ENCODE data around the gene CUL3. TPM values are rescaled to one million over a fixed set of nuclear protein-coding genes. Genes with fewer than 3 reads are reported as not detected.

The CUL3 gene
- total and polyA plus RNA-seq, 2 experiments from 2014 or later = 86.0 to 125 TPM

GRCh38 chr2:224601923-224602322 is 16.8 kb upstream of the CUL3 start:
- no peak overlapping the region for H3K4me3 Mint-ChIP-seq
- H3K36me3 Mint-ChIP-seq (ENCODE audit: low read depth) = no peaks in the 10 kb centered on the region
- Histone ChIP-seq H4K20me1 (replicated peaks; ENCODE audit: insufficient read depth) (no peaks in the 10 kb centered on the region), H3K4me3 (no peak overlapping the region), H2AFZ (no peak overlapping the region), H3K9me2 (ENCODE audit: insufficient read depth) (no peaks in the 10 kb centered on the region), H3K4me1 (ENCODE audit: insufficient read depth) (no peaks in the 10 kb centered on the region), H3K27me3 (ENCODE audit: insufficient read depth) (no peaks in the 10 kb centered on the region), H3K79me2 (replicated peaks; ENCODE audit: insufficient read depth) (no peaks in the 10 kb centered on the region), H3F3A (replicated peaks; ENCODE audit: low read depth) (no peaks in the 10 kb centered on the region), H3K27ac (ENCODE audit: low read depth) (no peak overlapping the region), H3K4me2 (no peak overlapping the region), H3K36me3 (ENCODE audit: insufficient read depth) (no peaks in the 10 kb centered on the region)
- peaks cover 2% of the 10 kb centered on the region for H3K27me3 Mint-ChIP-seq (ENCODE audit: insufficient read depth, low read depth, poor library complexity)
- H3K9me3 Mint-ChIP-seq = no peaks in the 10 kb centered on the region; the same call in 2 of the 3 replicates
- no peak overlapping the region for H3K27ac Mint-ChIP-seq
- TF ChIP-seq NANOG (IDR thresholded peaks at IDR 0.05; ENCODE audit: borderline replicate concordance) (no peak), POLR2AphosphoS5 (IDR thresholded peaks at IDR 0.05; ENCODE audit: low read depth) (no peak), CTCF (conservative IDR thresholded peaks at IDR 0.05; ENCODE audit: low read depth in 2 of 2) (no peak), CREB1 (CRISPR knock-in tag; IDR thresholded peaks at IDR 0.05; ENCODE audit: low read depth) (no peak), JUNB (IDR thresholded peaks at IDR 0.05; ENCODE audit: unreplicated experiment) (no peak), STAT1 (IDR thresholded peaks at IDR 0.05; ENCODE audit: unreplicated experiment) (no peak), ZNF331 (CRISPR knock-in tag; IDR thresholded peaks at IDR 0.05; ENCODE audit: low read depth) (no peak), REST (IDR thresholded peaks at IDR 0.05; ENCODE audit: unreplicated experiment) (no peak), EZH2phosphoT487 (IDR thresholded peaks at IDR 0.05; ENCODE audit: unreplicated experiment) (no peak), EZH2 (IDR thresholded peaks at IDR 0.05; ENCODE audit: low read depth, unreplicated experiment) (no peak)
- TF ChIP-seq, protein P1, sequence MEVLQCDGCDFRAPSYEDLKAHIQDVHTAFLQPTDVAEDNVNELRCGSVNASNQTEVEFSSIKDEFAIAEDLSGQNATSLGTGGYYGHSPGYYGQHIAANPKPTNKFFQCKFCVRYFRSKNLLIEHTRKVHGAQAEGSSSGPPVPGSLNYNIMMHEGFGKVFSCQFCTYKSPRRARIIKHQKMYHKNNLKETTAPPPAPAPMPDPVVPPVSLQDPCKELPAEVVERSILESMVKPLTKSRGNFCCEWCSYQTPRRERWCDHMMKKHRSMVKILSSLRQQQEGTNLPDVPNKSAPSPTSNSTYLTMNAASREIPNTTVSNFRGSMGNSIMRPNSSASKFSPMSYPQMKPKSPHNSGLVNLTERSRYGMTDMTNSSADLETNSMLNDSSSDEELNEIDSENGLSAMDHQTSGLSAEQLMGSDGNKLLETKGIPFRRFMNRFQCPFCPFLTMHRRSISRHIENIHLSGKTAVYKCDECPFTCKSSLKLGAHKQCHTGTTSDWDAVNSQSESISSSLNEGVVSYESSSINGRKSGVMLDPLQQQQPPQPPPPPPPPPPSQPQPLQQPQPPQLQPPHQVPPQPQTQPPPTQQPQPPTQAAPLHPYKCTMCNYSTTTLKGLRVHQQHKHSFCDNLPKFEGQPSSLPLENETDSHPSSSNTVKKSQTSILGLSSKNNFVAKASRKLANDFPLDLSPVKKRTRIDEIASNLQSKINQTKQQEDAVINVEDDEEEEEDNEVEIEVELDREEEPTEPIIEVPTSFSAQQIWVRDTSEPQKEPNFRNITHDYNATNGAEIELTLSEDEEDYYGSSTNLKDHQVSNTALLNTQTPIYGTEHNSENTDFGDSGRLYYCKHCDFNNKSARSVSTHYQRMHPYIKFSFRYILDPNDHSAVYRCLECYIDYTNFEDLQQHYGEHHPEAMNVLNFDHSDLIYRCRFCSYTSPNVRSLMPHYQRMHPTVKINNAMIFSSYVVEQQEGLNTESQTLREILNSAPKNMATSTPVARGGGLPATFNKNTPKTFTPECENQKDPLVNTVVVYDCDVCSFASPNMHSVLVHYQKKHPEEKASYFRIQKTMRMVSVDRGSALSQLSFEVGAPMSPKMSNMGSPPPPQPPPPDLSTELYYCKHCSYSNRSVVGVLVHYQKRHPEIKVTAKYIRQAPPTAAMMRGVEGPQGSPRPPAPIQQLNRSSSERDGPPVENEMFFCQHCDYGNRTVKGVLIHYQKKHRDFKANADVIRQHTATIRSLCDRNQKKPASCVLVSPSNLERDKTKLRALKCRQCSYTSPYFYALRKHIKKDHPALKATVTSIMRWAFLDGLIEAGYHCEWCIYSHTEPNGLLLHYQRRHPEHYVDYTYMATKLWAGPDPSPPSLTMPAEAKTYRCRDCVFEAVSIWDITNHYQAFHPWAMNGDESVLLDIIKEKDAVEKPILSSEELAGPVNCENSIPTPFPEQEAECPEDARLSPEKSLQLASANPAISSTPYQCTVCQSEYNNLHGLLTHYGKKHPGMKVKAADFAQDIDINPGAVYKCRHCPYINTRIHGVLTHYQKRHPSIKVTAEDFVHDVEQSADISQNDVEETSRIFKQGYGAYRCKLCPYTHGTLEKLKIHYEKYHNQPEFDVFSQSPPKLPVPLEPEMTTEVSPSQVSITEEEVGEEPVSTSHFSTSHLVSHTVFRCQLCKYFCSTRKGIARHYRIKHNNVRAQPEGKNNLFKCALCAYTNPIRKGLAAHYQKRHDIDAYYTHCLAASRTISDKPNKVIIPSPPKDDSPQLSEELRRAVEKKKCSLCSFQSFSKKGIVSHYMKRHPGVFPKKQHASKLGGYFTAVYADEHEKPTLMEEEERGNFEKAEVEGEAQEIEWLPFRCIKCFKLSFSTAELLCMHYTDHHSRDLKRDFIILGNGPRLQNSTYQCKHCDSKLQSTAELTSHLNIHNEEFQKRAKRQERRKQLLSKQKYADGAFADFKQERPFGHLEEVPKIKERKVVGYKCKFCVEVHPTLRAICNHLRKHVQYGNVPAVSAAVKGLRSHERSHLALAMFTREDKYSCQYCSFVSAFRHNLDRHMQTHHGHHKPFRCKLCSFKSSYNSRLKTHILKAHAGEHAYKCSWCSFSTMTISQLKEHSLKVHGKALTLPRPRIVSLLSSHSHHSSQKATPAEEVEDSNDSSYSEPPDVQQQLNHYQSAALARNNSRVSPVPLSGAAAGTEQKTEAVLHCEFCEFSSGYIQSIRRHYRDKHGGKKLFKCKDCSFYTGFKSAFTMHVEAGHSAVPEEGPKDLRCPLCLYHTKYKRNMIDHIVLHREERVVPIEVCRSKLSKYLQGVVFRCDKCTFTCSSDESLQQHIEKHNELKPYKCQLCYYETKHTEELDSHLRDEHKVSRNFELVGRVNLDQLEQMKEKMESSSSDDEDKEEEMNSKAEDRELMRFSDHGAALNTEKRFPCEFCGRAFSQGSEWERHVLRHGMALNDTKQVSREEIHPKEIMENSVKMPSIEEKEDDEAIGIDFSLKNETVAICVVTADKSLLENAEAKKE (CRISPR knock-in tag; IDR thresholded peaks at IDR 0.05) = no peak
- TF ChIP-seq, protein P2, sequence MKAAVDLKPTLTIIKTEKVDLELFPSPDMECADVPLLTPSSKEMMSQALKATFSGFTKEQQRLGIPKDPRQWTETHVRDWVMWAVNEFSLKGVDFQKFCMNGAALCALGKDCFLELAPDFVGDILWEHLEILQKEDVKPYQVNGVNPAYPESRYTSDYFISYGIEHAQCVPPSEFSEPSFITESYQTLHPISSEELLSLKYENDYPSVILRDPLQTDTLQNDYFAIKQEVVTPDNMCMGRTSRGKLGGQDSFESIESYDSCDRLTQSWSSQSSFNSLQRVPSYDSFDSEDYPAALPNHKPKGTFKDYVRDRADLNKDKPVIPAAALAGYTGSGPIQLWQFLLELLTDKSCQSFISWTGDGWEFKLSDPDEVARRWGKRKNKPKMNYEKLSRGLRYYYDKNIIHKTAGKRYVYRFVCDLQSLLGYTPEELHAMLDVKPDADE (IDR thresholded peaks at IDR 0.05) = no peak
- DNase-seq (ENCODE audit: low spot score) (no peak), ATAC-seq (no peak)
- peaks cover 3% of the 10 kb centered on the region; the same call in 1 of the 3 replicates for H3K4me1 Mint-ChIP-seq

Measured in GM23338 (cell line).